ENCODE measurements around the gene METTL9.
"Not testable (repeated sequence)": the region's sequence is repeated elsewhere in the genome, so short reads cannot be mapped to it uniquely, and the experiment has no call there.

Gene METTL9

GRCh38 chr16:21646721-21647561, 47.6 kb downstream of the METTL9 start:
- Histone ChIP-seq H2AFZ (ENCODE audit: low read depth, low read length) (no peak overlapping the region), H3K4me3 (ENCODE audit: low read length) (peak overlapping the region; percentile 61), H3K36me3 (replicated peaks; ENCODE audit: low read depth, low read length) (no peaks in the 10 kb centered on the region), H4K20me1 (ENCODE audit: insufficient read depth, low read length) (no peaks in the 10 kb centered on the region), H3K27me3 (ENCODE audit: low read depth, low read length) (no peaks in the 10 kb centered on the region), H3K9me3 (ENCODE audit: insufficient read depth, low read length) (no peaks in the 10 kb centered on the region), H3K27ac (ENCODE audit: low read length) (peak overlapping the region; percentile 95), H3K4me1 (ENCODE audit: low read length) (peaks cover 66% of the 10 kb centered on the region), H3K9ac (ENCODE audit: low read length) (peak overlapping the region; percentile 74; the same call in 1 of the 2 replicates), H3K4me2 (ENCODE audit: low read length) (peak overlapping the region; percentile 82), H3K79me2 (ENCODE audit: low read length) (peaks cover 31% of the 10 kb centered on the region)
- TF ChIP-seq EZH2phosphoT487 (IDR thresholded peaks at IDR 0.05; ENCODE audit: low read depth) = no peak
- no peak for TF ChIP-seq CTCF (IDR thresholded peaks at IDR 0.05; ENCODE audit: low read depth, low read length)

- H3K4me3 ChIP-seq (ENCODE audit: low read length) = no peak overlapping the region
- peaks cover 31% of the 10 kb centered on the region for H3K79me2 ChIP-seq (ENCODE audit: low read length)
- peaks cover 66% of the 10 kb centered on the region for H3K4me1 ChIP-seq (ENCODE audit: low read length)
- no peak overlapping the region for H2AFZ ChIP-seq (ENCODE audit: low read depth, low read length)
- H3K27ac ChIP-seq (ENCODE audit: low read length) = peak overlapping the region; percentile 95
- H3K36me3 ChIP-seq (replicated peaks; ENCODE audit: low read depth, low read length) = no peaks in the 10 kb centered on the region
- H3K9ac ChIP-seq (ENCODE audit: low read length) = peak overlapping the region; percentile 74; the same call in 1 of the 2 replicates
- no peaks in the 10 kb centered on the region for H3K9me3 ChIP-seq (ENCODE audit: insufficient read depth, low read length)
- no peaks in the 10 kb centered on the region for H4K20me1 ChIP-seq (ENCODE audit: insufficient read depth, low read length)
- H3K4me2 ChIP-seq (ENCODE audit: low read length) = peak overlapping the region; percentile 82
- no peaks in the 10 kb centered on the region for H3K27me3 ChIP-seq (ENCODE audit: low read depth, low read length)
- no peak for TF ChIP-seq EZH2phosphoT487 (IDR thresholded peaks at IDR 0.05; ENCODE audit: low read depth)
- TF ChIP-seq CTCF (IDR thresholded peaks at IDR 0.05; ENCODE audit: low read depth, low read length) = no peak
Measured at GRCh38 chr16:21647562-21648164, 48.3 kb downstream of the METTL9 start.

GRCh38 chr16:21649826-21650406, 50.5 kb downstream of the METTL9 start:
- H3K36me3 ChIP-seq (replicated peaks; ENCODE audit: low read depth, low read length); H2AFZ ChIP-seq (ENCODE audit: low read depth, low read length); H4K20me1 ChIP-seq (ENCODE audit: insufficient read depth, low read length); H3K9ac ChIP-seq (ENCODE audit: low read length); H3K27me3 ChIP-seq (ENCODE audit: low read depth, low read length); H3K4me2 ChIP-seq (ENCODE audit: low read length); H3K27ac ChIP-seq (ENCODE audit: low read length); H3K9me3 ChIP-seq (ENCODE audit: insufficient read depth, low read length); H3K4me3 ChIP-seq (ENCODE audit: low read length): not testable (repeated sequence)
- H3K79me2 ChIP-seq (ENCODE audit: low read length) = peaks cover 31% of the 10 kb centered on the region
- H3K4me1 ChIP-seq (ENCODE audit: low read length) = peaks cover 59% of the 10 kb centered on the region

GRCh38 chr16:21650521-21650920, 51.1 kb downstream of the METTL9 start:
- Histone ChIP-seq H3K27ac (ENCODE audit: low read length) (peak overlapping the region; percentile 2; the same call in 1 of the 2 replicates), H3K4me1 (ENCODE audit: low read length) (peaks cover 62% of the 10 kb centered on the region), H2AFZ (ENCODE audit: low read depth, low read length) (no peak overlapping the region), H3K4me2 (ENCODE audit: low read length) (peak overlapping the region; percentile 14), H3K4me3 (ENCODE audit: low read length) (no peak overlapping the region), H3K36me3 (replicated peaks; ENCODE audit: low read depth, low read length) (peaks cover 10% of the 10 kb centered on the region), H4K20me1 (ENCODE audit: insufficient read depth, low read length) (no peaks in the 10 kb centered on the region), H3K9me3 (ENCODE audit: insufficient read depth, low read length) (no peaks in the 10 kb centered on the region), H3K9ac (ENCODE audit: low read length) (no peak overlapping the region), H3K27me3 (ENCODE audit: low read depth, low read length) (no peaks in the 10 kb centered on the region), H3K79me2 (ENCODE audit: low read length) (peaks cover 33% of the 10 kb centered on the region)
- TF ChIP-seq EZH2phosphoT487 (IDR thresholded peaks at IDR 0.05; ENCODE audit: low read depth) (no peak), CTCF (IDR thresholded peaks at IDR 0.05; ENCODE audit: low read depth, low read length) (no peak)
